GM12801 (cell line): ENCODE data around the gene ATL1.

Source experiments
- CTCF ChIP-seq: IDR thresholded peaks from one replicate; pipeline ENCODE4 v1.5.1; 2011; ENCODE audit warnings: control low read depth; ENCODE audit not compliant: insufficient read length; ENCODE audit errors: extremely low read depth

The ATL1 gene

GRCh38 chr14:50524060-50524459 is 35.9 kb upstream of the ATL1 start:
- no peak for TF ChIP-seq CTCF

- TF ChIP-seq CTCF, result no peak
Measured at GRCh38 chr14:50524731-50525515, 35.0 kb upstream of the ATL1 start.

GRCh38 chr14:50528000-50528399 is 31.9 kb upstream of the ATL1 start:
- no peak for TF ChIP-seq CTCF

- TF ChIP-seq CTCF, result no peak
Measured at GRCh38 chr14:50529288-50530179, 30.4 kb upstream of the ATL1 start.

DNA sequence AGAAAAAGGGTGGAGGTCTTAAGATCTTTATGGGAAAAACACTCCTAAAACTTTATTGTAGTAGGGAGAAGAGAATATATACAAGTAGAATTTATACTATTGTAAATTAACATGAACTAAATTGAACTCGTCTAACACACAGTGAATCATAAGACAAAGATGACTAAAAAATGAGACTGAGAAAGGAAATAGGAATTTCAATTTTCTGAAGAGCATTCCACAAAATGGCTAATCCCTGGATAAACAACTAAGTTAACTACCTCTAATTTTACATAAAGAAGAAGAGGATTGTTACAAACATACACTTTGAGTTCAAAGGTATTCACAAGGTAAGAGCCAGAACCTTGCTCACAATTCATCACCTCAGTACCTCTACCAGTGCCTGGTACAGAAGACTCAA is 29.6 kb upstream of the ATL1 start:
- TF ChIP-seq CTCF, result no peak

DNA sequence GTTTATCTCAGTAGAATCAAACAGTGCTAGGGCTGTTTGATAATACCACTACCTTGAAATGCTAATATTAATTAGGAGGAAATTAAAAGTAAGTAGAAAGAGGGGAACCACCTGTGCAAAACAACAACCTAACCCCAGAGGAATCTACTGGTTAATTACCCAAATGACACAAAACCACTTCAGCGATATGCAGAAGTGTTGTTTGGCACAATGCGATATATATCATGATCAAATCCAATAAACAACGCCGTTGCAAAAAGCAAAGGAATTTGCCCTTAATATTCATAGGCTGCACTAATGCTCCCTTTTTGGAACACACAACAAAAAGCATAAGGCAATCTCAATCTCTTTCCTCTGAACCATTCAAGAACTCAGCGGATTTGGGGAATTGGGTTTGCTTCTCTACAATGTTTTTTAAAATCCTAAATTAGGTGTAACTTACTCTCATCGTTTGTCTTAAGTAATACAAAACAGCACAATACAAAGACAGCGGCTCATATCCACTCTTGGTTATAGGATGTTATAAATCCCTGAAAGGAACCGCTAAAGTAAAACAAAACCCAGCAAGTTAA is 29.1 kb upstream of the ATL1 start:
- TF ChIP-seq CTCF, result no peak
